Liver (tissue), 9 donors: ENCODE results near the gene PLA2R1. TPM values are rescaled to one million over a fixed set of nuclear protein-coding genes. Genes with fewer than 3 reads are reported as not detected.

Experiments
- DNase-seq: peaks from one replicate; pipeline ENCODE4 v3.0.0-alpha.2; 2017; ENCODE audit warnings: low spot score
- H3K27ac ChIP-seq, 2 donors: one replicate each; pipeline ENCODE4 v1.7.0; 2013; ENCODE audit warnings: inconsistent platforms in 2 of 2, low read length in 2 of 2, control low read depth in 1 of 2, low read depth in 1 of 2, mild to moderate bottlenecking in 1 of 2
- H3K27me3 ChIP-seq, 4 donors: one replicate each; pipeline versions ENCODE4 v1.6.1 to v1.7.0; 2013; ENCODE audit warnings: low read length in 3 of 4, inconsistent platforms in 1 of 4, mild to moderate bottlenecking in 1 of 4, moderate library complexity in 1 of 4; ENCODE audit not compliant: control insufficient read depth in 4 of 4, insufficient read depth in 4 of 4
- H3K36me3 ChIP-seq, 4 donors: one replicate each; pipeline versions ENCODE4 v1.6.1 to v1.7.0; 2013; ENCODE audit warnings: low read length in 3 of 4, mild to moderate bottlenecking in 3 of 4, low read depth in 1 of 4, moderate library complexity in 1 of 4; ENCODE audit not compliant: control insufficient read depth in 4 of 4, insufficient read depth in 3 of 4
- H3K4me1 ChIP-seq, 4 donors: one replicate each; pipeline versions ENCODE4 v1.6.1 to v1.7.0; 2013; ENCODE audit warnings: low read length in 3 of 4, mild to moderate bottlenecking in 3 of 4, moderate library complexity in 1 of 4; ENCODE audit not compliant: control insufficient read depth in 4 of 4, insufficient read depth in 4 of 4
- H3K4me3 ChIP-seq, 3 donors: one replicate each; pipeline versions ENCODE4 v1.6.1 to v1.7.0; 2013; ENCODE audit warnings: low read length in 3 of 3, control low read depth in 1 of 3, low read depth in 1 of 3, mild to moderate bottlenecking in 1 of 3
- H3K9ac ChIP-seq, 2 donors: one replicate each; pipeline ENCODE4 v1.7.0; 2013; ENCODE audit warnings: low read length in 2 of 2, mild to moderate bottlenecking in 2 of 2, moderate library complexity in 2 of 2, control low read depth in 1 of 2, low read depth in 1 of 2
- H3K9me3 ChIP-seq, 4 donors: one replicate each; pipeline versions ENCODE4 v1.6.1 to v1.7.0; 2013; ENCODE audit warnings: low read length in 3 of 4; ENCODE audit not compliant: control insufficient read depth in 4 of 4
- ATF3 ChIP-seq: IDR thresholded peaks from 2 replicates; pipeline ENCODE4 v1.6.1; 2016; ENCODE audit warnings: antibody characterized with exemption
- CTCF ChIP-seq: fragments of 150-350 bp; IDR thresholded peaks from 2 replicates; pipeline ENCODE4 v1.5.1; 2017; ENCODE audit warnings: improper control_type of control experiment, low read depth, low read length; ENCODE audit not compliant: missing input control
- EGR1 ChIP-seq, 2 donors: IDR thresholded peaks; 2 replicates each; pipeline ENCODE4 v1.6.1; 2016 to 2018; ENCODE audit warnings: antibody characterized with exemption in 2 of 2, low read depth in 2 of 2
- FOXA1 ChIP-seq: IDR thresholded peaks from 2 replicates; pipeline ENCODE4 v1.6.1; 2016; ENCODE audit warnings: antibody characterized with exemption
- FOXA2 ChIP-seq: IDR thresholded peaks from 2 replicates; pipeline ENCODE4 v1.6.1; 2016; ENCODE audit warnings: antibody characterized with exemption
- GABPA ChIP-seq, 2 donors: IDR thresholded peaks in 1 of 2; conservative IDR thresholded peaks in 1 of 2; 2 replicates each; pipeline ENCODE4 v1.6.1; 2016; ENCODE audit warnings: antibody characterized with exemption in 2 of 2, mild to moderate bottlenecking in 1 of 2, moderate library complexity in 1 of 2
- HNF4A ChIP-seq, 2 donors: conservative IDR thresholded peaks; 2 replicates each; pipeline ENCODE4 v1.6.1; 2016; ENCODE audit warnings: antibody characterized with exemption in 2 of 2, mild to moderate bottlenecking in 2 of 2
- HNF4G ChIP-seq: IDR thresholded peaks from 2 replicates; pipeline ENCODE4 v1.6.1; 2016; ENCODE audit warnings: antibody characterized with exemption
- JUND ChIP-seq, 2 donors: IDR thresholded peaks; 2 replicates each; pipeline ENCODE4 v1.6.1; 2016; ENCODE audit warnings: antibody characterized with exemption in 2 of 2
- NR2F2 ChIP-seq: IDR thresholded peaks from 2 replicates; pipeline ENCODE4 v1.6.1; 2016; ENCODE audit warnings: antibody characterized with exemption
- RAD21 ChIP-seq, 2 donors: IDR thresholded peaks; 2 replicates each; pipeline ENCODE4 v1.6.1; 2016; ENCODE audit warnings: antibody characterized with exemption in 2 of 2, mild to moderate bottlenecking in 2 of 2
- REST ChIP-seq: IDR thresholded peaks from 2 replicates; pipeline ENCODE4 v1.6.1; 2016; ENCODE audit warnings: antibody characterized with exemption, mild to moderate bottlenecking
- RXRA ChIP-seq, 2 donors: IDR thresholded peaks; 2 replicates each; pipeline ENCODE4 v1.6.1; 2017 to 2018; ENCODE audit warnings: antibody characterized with exemption in 2 of 2, mild to moderate bottlenecking in 1 of 2
- SP1 ChIP-seq: IDR thresholded peaks from 2 replicates; pipeline ENCODE4 v1.6.1; 2018; ENCODE audit warnings: antibody characterized with exemption, mild to moderate bottlenecking
- TAF1 ChIP-seq: conservative IDR thresholded peaks from 2 replicates; pipeline ENCODE4 v1.6.1; 2016; ENCODE audit warnings: antibody characterized with exemption, mild to moderate bottlenecking
- YY1 ChIP-seq: IDR thresholded peaks from 2 replicates; pipeline ENCODE4 v1.6.1; 2016; ENCODE audit warnings: antibody characterized with exemption, mild to moderate bottlenecking
- ZBTB33 ChIP-seq: IDR thresholded peaks from 2 replicates; pipeline ENCODE4 v1.6.1; 2016; ENCODE audit warnings: antibody characterized with exemption
- WGBS: extraction: QIAGEN DNeasy Blood & Tissue Kit; methylation state at CpG from one replicate; pipeline ENCODE4 v1.1.7; 2013; 5-methylcytosine and 5-hydroxymethylcytosine counted together
- polyA plus RNA-seq, 2 donors: library from polyadenylated mRNA; stranded (reverse) in 1 of 2; unstranded in 1 of 2; fragments of 200-250 nt in 1 of 2; fragments of >200 nt in 1 of 2; fragmentation: Nextera tagmentation in 1 of 2; extraction: Ambion mirVana in 1 of 2; gene quantifications; one replicate each; pipeline versions ENCODE4 v1.2.1 to v1.2.3, GENCODE V29; 2013 to 2015
- total RNA-seq, 2 donors: library from RNA; depleted of rRNA; stranded (reverse); fragments of >200 nt; gene quantifications; one replicate each; pipeline ENCODE4 v1.2.3, GENCODE V29; 2014
- TF ChIP-seq, protein P1 (sequence below): IDR thresholded peaks from 2 replicates; pipeline ENCODE4 v1.6.1; 2016; ENCODE audit warnings: antibody characterized with exemption
- donor health status: healthy.
- donor health status: healthy.
- donor health status: healthy.
- donor health status: healthy.
- donor health status: healthy.

PLA2R1 gene
- total and polyA plus RNA-seq, 4 donors = 0.61 to 2.3 (median 0.66) TPM

DNA sequence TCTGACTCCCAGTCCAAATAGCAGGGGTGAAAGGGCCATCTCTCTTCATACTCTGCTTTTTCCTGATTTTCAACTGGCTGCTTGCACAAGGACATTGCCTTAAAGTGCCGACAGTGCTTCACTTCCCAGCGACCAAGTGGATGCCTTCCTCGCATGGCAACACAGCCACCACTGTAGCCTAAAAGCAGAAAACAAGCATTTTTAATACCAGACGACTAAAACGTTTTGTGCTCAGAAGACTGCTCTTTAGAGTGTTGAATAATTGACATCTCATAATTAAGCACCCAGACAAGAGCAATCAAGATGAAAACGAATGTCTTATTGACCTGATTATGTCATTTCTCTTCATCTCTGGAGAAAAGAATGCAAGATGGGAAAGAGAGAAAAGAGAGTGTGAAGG, 75.2 kb downstream of the PLA2R1 start:
- 65% methylated on average over 6 of the region's 6 CpGs for whole genome bisulfite sequencing
- Histone ChIP-seq H3K36me3 (no peaks in the 10 kb centered on the region), H3K4me3 (no peak overlapping the region), H3K9ac (no peak overlapping the region), H3K9me3 (peaks cover 0 to 5% (median 2%) of the 10 kb centered on the region in 4 donors), H3K27me3 (peaks cover 0 to 3% (median 1%) of the 10 kb centered on the region in 4 donors), H3K4me1 (no peaks in the 10 kb centered on the region), H3K27ac (no peak overlapping the region)
- TF ChIP-seq GABPA (IDR thresholded peaks at IDR 0.05 in 1 of 2, conservative IDR thresholded peaks at IDR 0.05 in 1 of 2) = no peak
- TF ChIP-seq HNF4G = no peak
- TF ChIP-seq EGR1 (IDR thresholded peaks at IDR 0.05; ENCODE audit: low read depth in 2 of 2) = no peak
- no peak for TF ChIP-seq RXRA (IDR thresholded peaks at IDR 0.05)
- TF ChIP-seq CTCF = no peak
- TF ChIP-seq, protein P1, sequence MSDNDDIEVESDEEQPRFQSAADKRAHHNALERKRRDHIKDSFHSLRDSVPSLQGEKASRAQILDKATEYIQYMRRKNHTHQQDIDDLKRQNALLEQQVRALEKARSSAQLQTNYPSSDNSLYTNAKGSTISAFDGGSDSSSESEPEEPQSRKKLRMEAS = no peak
- TF ChIP-seq ZBTB33 = no peak
- TF ChIP-seq REST = no peak
- no peak for TF ChIP-seq YY1
- TF ChIP-seq NR2F2 = no peak
- TF ChIP-seq JUND (IDR thresholded peaks at IDR 0.05) = no peak
- no peak for TF ChIP-seq FOXA1
- no peak for TF ChIP-seq HNF4A (conservative IDR thresholded peaks at IDR 0.05)
- no peak for DNase-seq

- peaks cover 0 to 5% (median 2%) of the 10 kb centered on the region in 4 donors for H3K9me3 ChIP-seq
- no peak overlapping the region for H3K4me3 ChIP-seq
- no peaks in the 10 kb centered on the region for H3K4me1 ChIP-seq
- no peak for DNase-seq
- no peak overlapping the region for H3K9ac ChIP-seq
- no peak overlapping the region for H3K27ac ChIP-seq
- WGBS = 76% methylated on average over 3 of the region's 3 CpGs
- H3K27me3 ChIP-seq = peaks cover 0 to 3% (median under 1%) of the 10 kb centered on the region in 4 donors
- H3K36me3 ChIP-seq = no peaks in the 10 kb centered on the region
- TF ChIP-seq CTCF (no peak), REST (no peak), SP1 (no peak), FOXA2 (no peak), ATF3 (no peak), HNF4G (no peak), GABPA (IDR thresholded peaks at IDR 0.05 in 1 of 2, conservative IDR thresholded peaks at IDR 0.05 in 1 of 2) (no peak), RAD21 (IDR thresholded peaks at IDR 0.05) (no peak), FOXA1 (no peak), YY1 (no peak), TAF1 (no peak), HNF4A (conservative IDR thresholded peaks at IDR 0.05) (no peak), NR2F2 (no peak), JUND (IDR thresholded peaks at IDR 0.05) (no peak)
Measured at GRCh38 chr2:159985656-159986055, 76.8 kb downstream of the PLA2R1 start.
